Trophoblast cell (in vitro differentiated cells and primary cell): ENCODE measurements around the gene POLR2L.

Source experiments
- DNase-seq, 2 donors: peaks; one replicate each; pipeline ENCODE4 v3.0.0-alpha.2; 2016
- H2AFZ ChIP-seq: 2 replicates; pipeline ENCODE4 v1.6.1; 2013; ENCODE audit warnings: low read length, moderate library complexity, mild to moderate bottlenecking; ENCODE audit not compliant: insufficient read depth, poor library complexity
- H2AK5ac ChIP-seq: 2 replicates; pipeline ENCODE4 v1.6.1; 2013; ENCODE audit warnings: mild to moderate bottlenecking, low read length
- H2BK120ac ChIP-seq: 2 replicates; pipeline ENCODE4 v1.6.1; 2013; ENCODE audit warnings: low read length, mild to moderate bottlenecking, moderate library complexity; ENCODE audit not compliant: insufficient read depth, poor library complexity
- H2BK12ac ChIP-seq: 2 replicates; pipeline ENCODE4 v1.6.1; 2013; ENCODE audit warnings: mild to moderate bottlenecking, low read length, moderate library complexity
- H2BK5ac ChIP-seq: 2 replicates; pipeline ENCODE4 v1.6.1; 2013; ENCODE audit warnings: low read length, low read depth, moderate library complexity, mild to moderate bottlenecking; ENCODE audit not compliant: poor library complexity
- H3K14ac ChIP-seq: 2 replicates; pipeline ENCODE4 v1.6.1; 2013; ENCODE audit warnings: mild to moderate bottlenecking, low read length
- H3K18ac ChIP-seq: 2 replicates; pipeline ENCODE4 v1.6.1; 2013; ENCODE audit warnings: mild to moderate bottlenecking, low read length
- H3K23ac ChIP-seq: 2 replicates; pipeline ENCODE4 v1.6.1; 2013; ENCODE audit warnings: low read length
- H3K27ac ChIP-seq: 2 replicates; pipeline ENCODE4 v1.5.1; 2013; ENCODE audit warnings: low read depth, mild to moderate bottlenecking, inconsistent platforms, low read length, moderate library complexity
- H3K27me3 ChIP-seq: 2 replicates; pipeline ENCODE4 v1.6.1; 2013; ENCODE audit warnings: inconsistent platforms, mild to moderate bottlenecking, low read length, moderate library complexity; ENCODE audit not compliant: insufficient read depth
- H3K36me3 ChIP-seq, 2 experiments: 1 replicate in 1 of 2; 2 replicates in 1 of 2; pipeline ENCODE4 v1.6.1; 2013; ENCODE audit warnings: low read length in 2 of 2, mild to moderate bottlenecking in 2 of 2, moderate library complexity in 1 of 2; ENCODE audit not compliant: insufficient read depth in 2 of 2, control insufficient read depth in 1 of 2
- H3K4ac ChIP-seq: 2 replicates; pipeline ENCODE4 v1.6.1; 2013; ENCODE audit warnings: low read depth, mild to moderate bottlenecking, low read length, moderate library complexity
- H3K4me1 ChIP-seq, 2 experiments: 1 replicate in 1 of 2; 2 replicates in 1 of 2; pipeline ENCODE4 v1.6.1; 2013; ENCODE audit warnings: low read length in 2 of 2, mild to moderate bottlenecking in 2 of 2, moderate library complexity in 1 of 2; ENCODE audit not compliant: insufficient read depth in 2 of 2, control insufficient read depth in 1 of 2
- H3K4me2 ChIP-seq: 2 replicates; pipeline ENCODE4 v1.6.1; 2013; ENCODE audit warnings: inconsistent platforms, mild to moderate bottlenecking, low read length, moderate library complexity
- H3K4me3 ChIP-seq: 2 replicates; pipeline ENCODE4 v1.5.1; 2013; ENCODE audit warnings: mild to moderate bottlenecking, low read depth, low read length, inconsistent platforms
- H3K79me1 ChIP-seq: one replicate; pipeline ENCODE4 v1.6.1; 2013; ENCODE audit warnings: low read length
- H3K79me2 ChIP-seq: 2 replicates; pipeline ENCODE4 v1.6.1; 2013; ENCODE audit warnings: low read length, mild to moderate bottlenecking; ENCODE audit not compliant: control insufficient read depth, insufficient read depth, poor library complexity
- H3K9ac ChIP-seq: 2 replicates; pipeline ENCODE4 v1.6.1; 2013; ENCODE audit warnings: mild to moderate bottlenecking, low read length
- H3K9me3 ChIP-seq: 2 replicates; pipeline ENCODE4 v1.6.1; 2013; ENCODE audit warnings: low read depth, mild to moderate bottlenecking, control low read depth, inconsistent platforms, low read length; ENCODE audit not compliant: insufficient read depth
- H4K12ac ChIP-seq: 2 replicates; pipeline ENCODE4 v1.6.1; 2013; ENCODE audit warnings: low read depth, mild to moderate bottlenecking, low read length, moderate library complexity
- H4K8ac ChIP-seq: 2 replicates; pipeline ENCODE4 v1.6.1; 2013; ENCODE audit warnings: low read depth, mild to moderate bottlenecking, low read length, moderate library complexity
- H4K91ac ChIP-seq: one replicate; pipeline ENCODE4 v1.6.1; 2013; ENCODE audit warnings: low read depth, mild to moderate bottlenecking, low read length, moderate library complexity
- WGBS: extraction: QIAGEN DNeasy Blood & Tissue Kit; methylation state at CpG from one replicate; pipeline ENCODE4 v1.1.7; 2013; ENCODE audit warnings: missing lambda C conversion rate; ENCODE audit not compliant: insufficient read length, insufficient coverage; ENCODE audit errors: extremely low coverage; 5-methylcytosine and 5-hydroxymethylcytosine counted together

POLR2L gene

GRCh38 chr11:824942-825341 lies 17.4 kb downstream of the POLR2L start:
- H2BK12ac ChIP-seq, result no peak overlapping the region
- H3K79me1 ChIP-seq, result peaks cover 8% of the 10 kb centered on the region
- no peak overlapping the region for H3K14ac ChIP-seq
- peaks cover 16% of the 10 kb centered on the region for H3K27me3 ChIP-seq
- no peak overlapping the region for H2AFZ ChIP-seq
- peaks cover 2% of the 10 kb centered on the region for H3K9me3 ChIP-seq
- H2BK120ac ChIP-seq, result no peak overlapping the region
- H4K91ac ChIP-seq, result no peak overlapping the region
- H3K4ac ChIP-seq, result no peak overlapping the region
- H2AK5ac ChIP-seq, result no peak overlapping the region
- no peak overlapping the region for H2BK5ac ChIP-seq
- peaks cover 25% of the 10 kb centered on the region in 2 experiments for H3K36me3 ChIP-seq
- H3K4me1 ChIP-seq, result peaks cover 32 to 34% of the 10 kb centered on the region in 2 experiments
- no peaks in the 10 kb centered on the region for H3K79me2 ChIP-seq
- no peak overlapping the region for H4K8ac ChIP-seq
- DNase-seq, result no peak
- no peak overlapping the region for H3K23ac ChIP-seq
- no peak overlapping the region for H3K18ac ChIP-seq
- H3K9ac ChIP-seq, result no peak overlapping the region
- H3K4me2 ChIP-seq, result no peak overlapping the region
- no peak overlapping the region for H4K12ac ChIP-seq
- no peak overlapping the region for H3K4me3 ChIP-seq
- no CpG with 5 or more reads among the region's 11 CpGs for WGBS
- H3K27ac ChIP-seq, result no peak overlapping the region

- no peak overlapping the region for H3K23ac ChIP-seq
- H3K79me1 ChIP-seq, result peaks cover 11% of the 10 kb centered on the region
- no peak overlapping the region for H2AFZ ChIP-seq
- H3K79me2 ChIP-seq, result peaks cover 3% of the 10 kb centered on the region
- no peak overlapping the region for H3K4ac ChIP-seq
- H3K36me3 ChIP-seq, result peaks cover 25% of the 10 kb centered on the region in 2 experiments
- H3K27me3 ChIP-seq, result peaks cover 11% of the 10 kb centered on the region
- H3K4me1 ChIP-seq, result peaks cover 27 to 28% of the 10 kb centered on the region in 2 experiments
- no peak overlapping the region for H3K4me2 ChIP-seq
- WGBS, result no CpG with 5 or more reads among the region's 59 CpGs
- H3K9ac ChIP-seq, result no peak overlapping the region
- no peak overlapping the region for H4K12ac ChIP-seq
- no peak overlapping the region for H2AK5ac ChIP-seq
- peak overlapping the region; percentile 3 for H3K4me3 ChIP-seq
- no peak overlapping the region for H4K8ac ChIP-seq
- no peak overlapping the region for H3K14ac ChIP-seq
- H4K91ac ChIP-seq, result no peak overlapping the region
- no peak overlapping the region for H3K18ac ChIP-seq
- H3K27ac ChIP-seq, result no peak overlapping the region
- no peak for DNase-seq
- H2BK120ac ChIP-seq, result no peak overlapping the region
- H2BK12ac ChIP-seq, result no peak overlapping the region
- peaks cover 2% of the 10 kb centered on the region for H3K9me3 ChIP-seq
- H2BK5ac ChIP-seq, result no peak overlapping the region
These were observed 17.9 kb downstream of the POLR2L start for GRCh38 chr11:824292-824880.

DNA sequence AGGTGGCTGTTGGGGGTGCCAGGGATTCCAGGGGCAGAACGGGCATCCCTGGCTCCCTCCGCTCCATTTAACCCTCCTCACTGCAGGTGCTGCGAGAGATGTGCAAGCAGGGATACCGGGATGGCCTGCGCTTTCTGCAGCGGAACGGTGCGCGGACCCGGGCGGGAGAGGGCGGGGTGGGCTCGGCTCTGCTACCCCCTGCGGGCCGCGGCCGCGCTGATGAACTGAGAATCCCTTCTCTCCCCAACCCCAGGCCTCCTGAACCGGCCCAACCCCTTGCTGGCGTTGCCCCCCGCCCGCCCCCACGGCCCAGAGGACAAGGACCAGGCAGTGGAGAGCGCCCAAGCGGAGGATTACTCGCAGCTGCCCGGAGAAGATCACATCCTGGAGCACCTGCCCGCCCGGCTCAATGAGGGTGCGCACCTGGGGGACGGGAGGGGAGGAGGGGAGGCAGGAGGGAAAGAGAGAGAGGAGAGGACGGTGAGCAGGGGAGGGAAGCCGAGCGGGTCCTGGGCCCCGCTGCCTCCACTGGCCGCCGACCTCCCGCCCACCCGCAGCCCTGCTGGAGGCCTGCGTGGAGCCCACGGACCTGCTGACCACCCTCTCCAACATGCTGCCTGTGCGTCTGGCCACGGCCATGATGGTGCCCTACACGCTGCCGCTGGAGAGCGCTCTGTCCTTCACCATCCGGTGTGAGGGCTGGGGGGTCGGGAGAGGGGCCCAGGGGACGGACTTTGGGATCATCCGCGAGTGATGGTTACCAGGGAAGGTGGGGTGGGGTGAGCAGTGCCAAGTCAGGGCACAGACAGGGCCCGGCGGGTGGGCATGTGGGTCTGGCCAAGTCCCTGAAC lies 18.7 kb downstream of the POLR2L start:
- peaks cover 25% of the 10 kb centered on the region in 2 experiments for H3K36me3 ChIP-seq
- no peak overlapping the region for H3K4me3 ChIP-seq
- DNase-seq, result no peak
- no peak overlapping the region for H3K4me2 ChIP-seq
- no CpG with 5 or more reads among the region's 53 CpGs for WGBS
- no peak overlapping the region for H3K23ac ChIP-seq
- H2AFZ ChIP-seq, result no peak overlapping the region
- H2BK12ac ChIP-seq, result no peak overlapping the region
- H4K8ac ChIP-seq, result no peak overlapping the region
- no peak overlapping the region for H2BK5ac ChIP-seq
- peaks cover 6% of the 10 kb centered on the region for H3K27me3 ChIP-seq
- H2AK5ac ChIP-seq, result no peak overlapping the region
- H3K14ac ChIP-seq, result no peak overlapping the region
- no peak overlapping the region for H3K27ac ChIP-seq
- H4K12ac ChIP-seq, result no peak overlapping the region
- no peak overlapping the region for H4K91ac ChIP-seq
- peaks cover 15% of the 10 kb centered on the region for H3K79me1 ChIP-seq
- H3K18ac ChIP-seq, result no peak overlapping the region
- no peak overlapping the region for H3K9ac ChIP-seq
- no peak overlapping the region for H2BK120ac ChIP-seq
- H3K4ac ChIP-seq, result no peak overlapping the region
- H3K79me2 ChIP-seq, result peaks cover 3% of the 10 kb centered on the region
- peaks cover 26 to 27% of the 10 kb centered on the region in 2 experiments for H3K4me1 ChIP-seq
- peaks cover 2% of the 10 kb centered on the region for H3K9me3 ChIP-seq

DNA sequence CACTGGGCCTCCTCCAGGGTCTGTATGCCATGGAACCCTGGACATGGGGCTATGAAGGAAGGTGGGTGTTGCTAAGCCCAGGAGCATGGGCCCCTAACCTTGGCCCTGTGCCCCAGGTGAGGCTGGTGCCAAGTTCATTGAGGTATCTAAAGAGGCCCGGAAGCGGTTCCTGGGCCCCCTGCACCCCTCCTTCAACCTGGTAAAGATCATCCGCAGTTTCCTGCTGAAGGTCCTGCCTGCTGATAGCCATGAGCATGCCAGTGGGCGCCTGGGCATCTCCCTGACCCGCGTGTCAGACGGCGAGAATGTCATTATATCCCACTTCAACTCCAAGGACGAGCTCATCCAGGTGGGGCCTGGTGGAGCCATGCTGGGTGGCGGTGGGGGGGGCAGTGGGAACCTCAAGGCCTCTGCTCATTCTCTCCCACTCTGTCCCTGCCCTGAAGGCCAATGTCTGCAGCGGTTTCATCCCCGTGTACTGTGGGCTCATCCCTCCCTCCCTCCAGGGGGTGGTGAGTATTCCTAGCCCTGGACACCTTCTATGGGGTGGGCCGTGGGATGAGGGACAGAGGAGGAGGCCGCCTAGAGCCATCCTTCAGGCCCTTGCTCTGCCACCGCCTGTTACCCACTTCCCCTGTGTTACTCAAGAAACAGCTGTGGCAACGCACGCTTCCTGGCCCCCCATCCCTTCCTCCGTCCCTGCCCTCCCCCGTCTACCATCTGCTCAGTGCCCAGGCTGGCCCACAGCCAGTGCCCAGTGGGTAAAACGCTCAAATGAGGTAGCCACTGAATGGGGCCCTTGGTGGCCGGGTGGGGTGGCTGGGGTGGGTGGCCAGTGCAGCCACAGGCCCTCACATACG lies 20.6 kb downstream of the POLR2L start:
- H4K91ac ChIP-seq, result no peak overlapping the region
- peaks cover 7% of the 10 kb centered on the region for H3K79me1 ChIP-seq
- H2BK120ac ChIP-seq, result no peak overlapping the region
- H2BK12ac ChIP-seq, result no peak overlapping the region
- peaks cover 25% of the 10 kb centered on the region in 2 experiments for H3K36me3 ChIP-seq
- no peak overlapping the region for H3K4ac ChIP-seq
- no peak overlapping the region for H2AK5ac ChIP-seq
- no peak overlapping the region for H3K27ac ChIP-seq
- no peak overlapping the region for H3K4me3 ChIP-seq
- H3K4me1 ChIP-seq, result peaks cover 13 to 14% of the 10 kb centered on the region in 2 experiments
- peaks cover 3% of the 10 kb centered on the region for H3K79me2 ChIP-seq
- WGBS, result no CpG with 5 or more reads among the region's 22 CpGs
- peaks cover 2% of the 10 kb centered on the region for H3K9me3 ChIP-seq
- no peak overlapping the region for H3K14ac ChIP-seq
- no peak overlapping the region for H4K8ac ChIP-seq
- no peak overlapping the region for H4K12ac ChIP-seq
- no peak overlapping the region for H3K9ac ChIP-seq
- no peaks in the 10 kb centered on the region for H3K27me3 ChIP-seq
- DNase-seq, result no peak
- H3K18ac ChIP-seq, result no peak overlapping the region
- H2BK5ac ChIP-seq, result no peak overlapping the region
- no peak overlapping the region for H2AFZ ChIP-seq
- H3K4me2 ChIP-seq, result no peak overlapping the region
- H3K23ac ChIP-seq, result no peak overlapping the region
